Measurements from ENCODE around the gene TAF12.
"Not testable (repeated sequence)": the region's sequence is repeated elsewhere in the genome, so short reads cannot be mapped to it uniquely, and the experiment has no call there.

TAF12 gene, protein sequence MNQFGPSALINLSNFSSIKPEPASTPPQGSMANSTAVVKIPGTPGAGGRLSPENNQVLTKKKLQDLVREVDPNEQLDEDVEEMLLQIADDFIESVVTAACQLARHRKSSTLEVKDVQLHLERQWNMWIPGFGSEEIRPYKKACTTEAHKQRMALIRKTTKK

DNA sequence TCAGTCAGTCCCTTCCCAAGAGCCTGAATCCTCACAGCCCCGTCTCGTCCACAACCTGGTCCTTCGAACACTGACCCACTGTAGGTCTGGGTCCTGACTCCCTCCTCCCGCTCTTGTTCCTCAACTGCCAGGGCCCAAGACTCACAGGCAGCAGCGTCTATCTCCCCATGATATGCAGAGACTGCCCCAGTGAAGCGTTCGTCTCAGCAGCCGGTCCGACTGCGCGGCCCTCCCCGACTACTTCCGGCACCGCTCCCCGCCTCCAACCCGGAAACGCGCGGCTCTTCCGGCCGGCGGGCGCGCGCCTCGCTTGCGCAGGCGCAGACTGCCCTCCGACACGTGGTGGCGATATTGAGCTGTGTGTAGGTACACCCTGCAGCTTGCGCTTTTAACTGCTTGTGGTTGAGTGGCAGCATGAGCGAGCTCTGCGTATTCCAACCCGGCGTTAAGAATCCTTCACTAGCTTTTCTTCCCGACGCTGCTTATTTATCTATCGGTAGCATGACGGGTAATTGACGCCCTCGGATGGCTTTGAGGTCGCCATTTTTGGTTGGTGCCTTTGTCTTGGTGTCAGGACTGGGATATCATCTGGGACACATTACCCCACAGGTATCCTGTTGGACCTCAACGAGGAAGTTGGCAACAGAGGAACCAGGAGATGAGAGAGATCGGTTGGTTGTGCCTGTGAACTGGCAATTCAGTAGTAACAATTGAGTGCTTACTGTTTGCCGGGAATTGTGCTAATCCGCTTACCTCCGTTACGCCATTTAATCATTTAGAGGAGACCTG, at the start of gene TAF12:
Gene TAF12 (minus strand): TSS at position 221 of the 789 bp plus-strand sequence. CDS start 20,986 bp downstream, outside the sequence.
- peak; percentile 86 for DNase-seq

DNA sequence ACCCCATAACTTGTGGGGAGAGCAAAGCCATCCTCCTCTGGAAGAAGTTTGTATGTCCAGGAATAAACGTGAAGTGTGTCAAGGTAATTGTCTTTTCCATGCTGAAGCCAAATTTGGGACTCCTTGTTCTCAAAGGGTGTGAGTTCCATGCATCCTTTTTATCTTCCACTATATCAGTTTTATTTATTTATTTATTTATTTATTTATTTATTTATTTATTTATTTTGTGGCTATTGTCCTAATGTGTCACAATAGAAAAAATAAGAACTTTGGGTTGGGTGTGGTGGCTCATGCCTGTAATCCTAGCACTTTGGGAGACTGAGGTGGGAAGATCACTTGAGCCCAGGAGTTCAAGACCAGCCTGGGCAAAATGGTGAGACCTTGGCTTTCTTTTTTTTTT, 48.8 kb upstream of the TAF12 start:
- not testable (repeated sequence) for DNase-seq

DNA sequence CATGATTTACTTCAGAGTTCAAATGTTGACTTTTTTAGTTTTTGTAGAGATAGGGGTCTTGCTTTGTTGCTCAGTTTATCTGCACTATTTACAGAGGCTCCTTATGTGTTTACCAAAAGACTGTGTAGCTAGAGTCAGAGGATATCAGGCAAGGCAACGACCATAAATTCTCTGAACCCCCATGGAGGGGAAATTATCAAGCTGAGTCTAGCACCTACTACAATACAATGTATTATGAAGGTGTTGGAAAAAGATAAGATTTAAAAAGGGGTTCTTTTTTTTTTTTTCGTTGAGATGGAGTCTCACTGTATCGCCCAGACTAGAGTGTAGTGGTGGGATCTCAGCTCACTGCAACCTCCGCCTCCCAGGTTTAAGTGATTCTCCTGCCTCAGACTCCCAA, 42.1 kb upstream of the TAF12 start:
- DNase-seq, result no peak

DNA sequence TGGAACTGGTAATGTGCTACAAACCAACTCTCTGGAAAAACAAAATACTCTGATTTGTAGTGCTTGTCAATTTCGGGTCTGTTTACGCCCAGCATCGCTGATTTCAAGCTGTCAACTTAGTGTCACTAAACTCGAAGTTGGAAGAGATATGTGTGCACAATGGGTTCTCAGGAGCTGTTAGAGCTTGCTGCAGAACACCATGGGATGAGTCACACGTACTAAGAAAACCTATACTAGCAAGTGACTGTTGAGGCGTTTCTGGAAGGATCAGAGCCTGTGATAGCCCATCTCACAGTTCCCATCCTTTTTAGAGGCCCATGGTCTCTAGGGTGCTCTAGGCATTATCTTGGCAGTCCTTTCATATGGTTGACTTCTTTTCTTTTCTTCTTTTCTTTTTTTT, 40.0 kb upstream of the TAF12 start:
- DNase-seq, result no peak

DNA sequence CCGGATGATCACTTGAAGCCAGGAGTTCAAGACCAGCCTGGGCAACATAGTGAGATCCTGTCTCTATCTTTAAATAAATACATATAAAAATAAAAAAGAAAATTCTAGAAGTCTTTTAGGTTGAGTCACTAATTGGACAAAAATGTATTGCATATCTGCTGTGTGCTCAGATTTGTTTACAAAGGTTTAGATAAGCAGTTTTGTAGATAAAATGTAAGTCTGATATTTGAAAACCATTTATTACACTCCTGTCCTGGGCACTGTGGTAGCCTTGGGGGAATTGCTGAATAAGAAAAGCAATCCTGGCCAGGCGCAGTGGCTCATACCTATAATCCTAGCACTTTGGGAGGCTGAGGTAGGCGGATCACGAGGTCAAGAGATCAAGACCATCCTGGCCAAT, 37.3 kb upstream of the TAF12 start:
- DNase-seq, result no peak

DNA sequence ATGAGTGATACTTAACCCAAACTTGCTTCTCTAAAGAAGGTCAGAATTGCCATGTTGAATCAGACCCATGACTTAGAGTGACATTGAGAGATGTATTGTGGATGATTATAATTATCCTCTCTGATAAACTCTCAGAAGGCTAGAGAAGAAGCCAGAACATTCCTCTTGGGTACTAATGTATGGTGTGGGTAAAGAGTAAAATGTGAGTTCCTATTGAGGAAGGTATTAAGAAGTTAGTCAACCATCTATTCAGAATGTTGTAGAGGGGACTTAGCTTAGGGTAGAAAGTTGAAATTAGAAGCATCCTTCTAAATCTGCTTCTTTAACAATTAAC, 33.0 kb upstream of the TAF12 start:
- DNase-seq, result no peak

DNA sequence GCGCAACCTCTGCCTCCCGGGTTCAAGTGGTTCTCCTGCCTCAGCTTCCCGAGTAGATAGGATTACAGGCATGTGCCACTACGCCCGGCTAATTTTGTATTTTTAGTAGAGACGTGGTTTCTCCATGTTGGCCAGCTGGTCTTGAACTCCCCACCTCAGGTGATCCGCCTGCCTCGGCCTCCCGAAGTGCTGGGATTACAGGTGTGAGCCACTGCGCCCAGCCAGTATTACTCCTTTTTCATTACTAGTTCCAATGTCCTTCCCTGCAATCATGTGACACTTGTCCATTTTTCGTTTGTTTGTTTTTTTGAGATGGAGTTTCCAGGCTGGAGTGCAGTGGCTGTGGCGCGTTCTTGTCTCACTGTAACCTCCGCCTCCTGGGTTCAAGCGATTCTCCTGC, 30.1 kb upstream of the TAF12 start:
- DNase-seq, result not testable (repeated sequence)

DNA sequence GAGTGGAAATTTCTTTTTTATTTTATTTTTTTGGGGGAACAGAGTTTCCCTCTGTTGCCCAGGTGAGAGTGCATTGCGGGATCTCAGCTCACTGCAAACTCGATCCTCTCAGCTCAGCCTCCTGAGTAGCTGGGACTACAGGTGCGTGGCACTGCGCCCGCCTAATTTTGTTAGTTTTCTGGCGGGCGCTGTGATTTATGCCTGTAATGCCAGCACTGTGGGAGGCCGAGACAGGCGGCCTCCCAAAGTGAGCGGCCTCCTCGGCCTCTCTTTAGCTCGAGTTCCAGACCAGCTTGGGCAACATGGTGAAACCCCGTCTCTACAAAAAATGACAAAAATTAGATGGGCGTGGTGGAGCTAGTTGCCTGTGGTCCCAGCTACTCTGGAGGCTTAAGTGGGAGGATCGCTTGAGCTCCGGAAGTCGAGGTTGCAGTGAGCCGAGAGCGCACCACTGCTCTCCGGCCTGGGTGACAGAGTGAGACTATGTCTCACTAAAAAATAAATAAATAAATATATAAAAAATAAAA, 28.4 kb upstream of the TAF12 start:
- no peak for DNase-seq

DNA sequence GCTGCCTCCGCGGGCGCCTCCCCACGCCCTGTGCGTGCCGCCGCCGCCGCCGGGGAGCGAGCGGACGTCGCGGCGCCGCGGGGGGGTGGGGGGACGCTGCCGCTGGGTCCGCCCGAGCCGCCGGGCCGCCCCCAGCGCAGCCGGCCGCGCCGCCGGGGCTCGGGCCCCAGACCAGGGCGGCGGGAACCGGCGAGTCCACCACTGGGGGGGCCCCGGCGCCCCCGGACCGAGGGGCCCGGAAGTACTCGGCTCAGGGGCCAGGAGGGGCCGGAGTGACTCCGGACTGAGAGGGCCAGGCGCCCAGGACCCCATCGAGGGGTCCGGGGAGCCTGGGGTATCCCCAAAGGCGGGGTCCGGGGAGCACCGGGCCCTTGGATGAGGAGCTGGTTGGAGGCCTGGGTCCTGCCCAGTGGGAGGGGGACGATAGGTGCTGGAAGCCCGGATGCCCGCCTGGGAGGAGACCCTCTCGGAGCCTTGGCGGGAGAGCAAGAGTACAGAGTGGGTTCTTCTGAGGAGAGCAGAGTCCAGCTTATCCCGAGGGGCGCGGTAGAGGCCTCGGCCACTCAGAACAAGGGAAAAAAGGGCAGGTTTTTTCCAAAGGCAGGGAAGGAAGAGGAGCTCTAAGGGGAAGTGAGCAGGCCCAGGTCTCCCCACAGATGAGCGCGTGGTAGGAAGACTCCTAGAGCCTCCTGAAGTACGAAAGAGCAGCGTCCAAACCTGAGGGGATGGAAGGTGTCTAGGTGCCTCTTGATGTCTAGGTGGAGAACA, 26.3 kb upstream of the TAF12 start:
- DNase-seq, result peak; percentile 56

DNA sequence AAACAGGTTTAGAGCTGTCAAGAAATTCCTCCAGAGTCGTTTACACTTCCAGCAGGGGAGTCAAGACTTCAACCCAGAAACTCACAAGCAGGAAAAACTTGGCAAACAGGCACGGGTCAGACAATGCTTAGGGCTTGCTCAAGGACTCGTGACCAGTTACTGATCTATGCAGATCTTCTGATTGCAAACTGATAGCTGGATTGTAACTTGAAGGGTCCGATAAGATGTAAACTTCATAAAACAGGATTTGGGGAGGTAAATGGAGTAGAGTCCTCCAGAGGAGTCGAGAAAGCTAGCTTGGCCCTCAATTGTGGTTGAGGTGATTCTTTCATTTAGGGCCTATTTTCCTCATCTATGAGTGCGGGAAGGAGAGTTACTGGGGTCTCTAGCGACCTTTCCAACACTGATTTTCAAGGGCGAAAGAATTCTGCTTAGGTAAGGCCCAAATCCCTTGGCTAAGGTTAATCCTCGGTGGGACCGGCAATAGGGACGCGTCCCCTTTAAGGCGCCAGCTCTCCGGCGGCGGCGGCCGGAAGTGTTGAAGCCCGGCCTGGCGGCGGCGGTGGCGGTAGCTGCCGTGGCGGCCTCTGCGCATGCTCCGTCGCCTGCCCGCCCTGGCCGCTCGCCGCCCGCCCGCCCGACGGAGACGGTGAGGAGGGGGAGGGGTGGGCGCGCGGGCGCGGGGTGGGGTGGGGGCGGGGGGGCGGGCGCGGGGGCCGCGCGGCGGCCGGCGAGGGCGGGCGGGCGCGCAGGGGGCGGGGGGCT, 25.5 kb upstream of the TAF12 start, which contains the start of gene GMEB1:
Gene GMEB1 (plus strand): TSS at position 594 of the 765 bp plus-strand sequence. CDS start 14,829 bp downstream, outside the sequence.
- DNase-seq, result peak; percentile 57

DNA sequence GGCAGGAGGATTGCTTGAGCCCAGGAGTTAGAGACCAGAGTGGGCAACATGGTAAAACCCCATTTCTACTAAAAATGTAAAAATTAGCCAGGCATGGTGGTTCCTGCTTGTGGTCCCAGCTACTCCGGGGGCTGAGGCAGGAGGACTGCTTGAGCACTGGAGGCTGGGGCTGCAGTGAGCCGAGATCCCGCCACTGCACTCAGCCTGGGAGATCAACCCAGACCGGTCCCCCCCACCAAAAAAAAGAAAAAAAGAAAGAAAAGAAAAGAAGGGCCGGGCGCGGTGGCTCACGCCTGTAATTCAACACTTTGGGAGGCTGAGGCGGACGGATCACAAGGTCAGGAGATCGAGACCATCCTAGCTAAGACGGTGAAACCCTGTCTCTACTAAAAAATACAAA, 23.9 kb upstream of the TAF12 start:
- no peak for DNase-seq

DNA sequence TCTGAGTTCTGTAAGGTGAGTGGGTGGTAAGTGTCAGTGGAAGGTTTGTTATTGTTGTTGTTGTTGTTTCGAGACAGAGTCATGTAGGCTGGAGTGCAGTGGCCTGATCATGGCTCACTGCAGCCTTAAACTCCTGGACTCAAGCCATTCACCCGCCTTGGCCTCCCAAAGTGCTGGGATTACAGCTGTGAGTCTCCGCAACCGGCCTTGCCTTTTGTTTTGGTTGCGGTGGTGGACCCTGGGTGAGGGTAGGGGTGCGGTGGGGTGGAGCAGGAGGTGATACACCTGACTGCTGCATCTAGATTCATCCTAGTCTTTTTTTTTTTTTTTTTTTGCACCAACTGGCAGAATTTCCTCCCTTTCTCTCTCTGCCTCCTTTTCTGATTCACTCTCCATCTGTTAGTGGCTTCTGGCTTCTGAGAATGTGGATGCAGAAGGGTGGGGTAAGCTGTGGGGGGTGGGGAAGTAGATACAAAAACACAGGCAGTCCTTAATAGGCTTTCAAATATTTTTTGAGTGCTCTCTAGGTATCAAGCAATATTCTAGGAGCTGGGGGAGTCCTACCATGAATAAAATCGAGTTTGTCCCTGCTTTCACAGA, 21.1 kb upstream of the TAF12 start:
- no peak for DNase-seq

DNA sequence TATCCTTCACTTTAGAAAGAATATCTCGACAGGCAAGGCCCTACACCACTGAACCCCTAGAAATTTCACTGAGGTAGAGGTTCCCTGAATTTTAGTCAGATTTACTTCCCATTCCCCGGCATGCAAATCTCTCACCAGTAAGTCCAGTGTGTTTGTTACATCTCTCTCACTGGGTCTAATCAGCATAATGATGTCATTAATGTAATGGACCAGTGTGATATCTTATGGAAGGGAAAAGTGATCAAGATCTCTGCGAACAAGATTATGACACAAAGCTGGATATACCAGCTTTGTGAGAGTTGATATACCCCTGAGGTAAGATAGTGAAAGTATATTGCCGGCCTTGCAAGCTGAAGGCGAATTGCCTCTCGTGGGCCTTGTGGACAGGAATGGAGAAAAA, 13.5 kb upstream of the TAF12 start:
- DNase-seq, result no peak

DNA sequence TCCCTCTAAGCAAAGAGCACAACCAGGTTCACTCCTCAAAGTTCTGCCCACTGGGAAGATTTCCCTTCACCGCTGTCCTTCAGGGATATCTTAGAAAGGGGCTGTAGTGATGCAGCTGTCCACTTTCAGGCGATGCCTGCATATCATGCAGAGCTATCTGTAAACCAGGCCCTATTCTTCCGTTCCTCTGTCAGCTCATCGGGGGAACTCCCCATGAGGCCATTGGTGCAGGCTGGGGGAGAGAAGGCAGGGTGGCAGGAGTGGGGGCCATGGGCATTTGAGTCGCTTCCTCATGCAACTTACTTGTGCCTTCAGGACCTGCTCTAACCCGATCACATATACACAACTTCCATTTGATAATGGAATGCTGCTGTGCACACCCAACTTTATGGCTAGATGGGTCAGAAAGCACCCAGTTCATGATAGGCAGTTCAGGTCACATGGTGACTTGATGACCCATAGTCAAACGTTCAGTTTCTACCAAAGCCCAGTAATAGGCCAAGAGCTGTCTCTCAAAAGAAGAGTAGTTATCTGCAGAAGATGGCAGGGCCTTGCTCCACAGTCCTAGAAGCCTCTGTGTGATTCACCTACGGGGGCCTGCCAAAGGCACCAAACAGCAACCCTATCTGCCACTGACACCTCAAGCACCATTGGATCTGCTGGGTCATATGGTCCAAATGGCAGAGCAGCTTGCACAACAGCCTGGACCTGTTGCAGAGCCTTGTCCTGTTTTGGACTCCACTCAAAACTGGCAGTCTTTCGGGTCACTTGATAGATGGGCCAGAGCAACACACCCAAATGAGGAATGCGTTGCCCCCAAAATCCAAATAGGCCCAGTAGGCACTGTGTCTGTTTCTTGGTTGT, 12.8 kb upstream of the TAF12 start:
- DNase-seq, result not testable (repeated sequence)

DNA sequence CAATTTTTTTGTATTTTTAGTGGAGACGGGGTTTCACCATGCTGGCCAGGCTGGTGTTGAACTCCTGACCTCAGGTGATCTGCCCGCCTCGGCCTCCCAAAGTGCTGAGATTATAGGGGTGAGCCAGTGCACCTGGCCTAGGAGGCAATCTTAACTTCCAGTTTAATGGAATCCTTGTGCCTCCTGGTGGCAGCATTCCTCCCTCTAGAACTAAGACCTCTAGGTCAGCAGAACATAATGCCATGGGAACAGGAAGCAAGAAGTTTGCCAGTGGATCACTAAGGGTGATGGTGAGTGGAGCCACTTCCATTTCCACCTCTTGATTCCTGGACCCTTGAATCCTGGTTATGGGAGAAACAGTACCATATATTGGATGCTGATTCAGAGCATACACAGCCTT, 11.0 kb upstream of the TAF12 start:
- not testable (repeated sequence) for DNase-seq

DNA sequence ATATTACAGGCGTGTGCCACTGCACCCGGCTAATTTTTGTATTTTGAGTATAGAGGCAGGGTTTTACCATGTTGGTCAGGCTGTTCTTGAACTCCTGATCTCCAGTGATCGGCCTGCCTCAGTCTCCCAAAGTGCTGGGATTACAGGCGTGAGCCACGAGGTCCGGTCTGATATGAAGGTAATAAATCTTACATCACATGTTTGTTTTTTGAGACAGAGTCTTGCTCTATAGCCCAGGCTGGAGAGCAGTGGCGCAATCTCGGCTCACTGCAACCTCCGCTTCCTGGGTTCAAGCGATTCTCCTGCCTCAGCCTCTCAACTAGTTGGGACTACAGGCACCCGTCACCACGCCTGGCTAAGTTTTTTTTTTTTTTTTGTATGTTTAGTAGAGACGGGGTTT, 10.2 kb upstream of the TAF12 start:
- DNase-seq, result not testable (repeated sequence)

DNA sequence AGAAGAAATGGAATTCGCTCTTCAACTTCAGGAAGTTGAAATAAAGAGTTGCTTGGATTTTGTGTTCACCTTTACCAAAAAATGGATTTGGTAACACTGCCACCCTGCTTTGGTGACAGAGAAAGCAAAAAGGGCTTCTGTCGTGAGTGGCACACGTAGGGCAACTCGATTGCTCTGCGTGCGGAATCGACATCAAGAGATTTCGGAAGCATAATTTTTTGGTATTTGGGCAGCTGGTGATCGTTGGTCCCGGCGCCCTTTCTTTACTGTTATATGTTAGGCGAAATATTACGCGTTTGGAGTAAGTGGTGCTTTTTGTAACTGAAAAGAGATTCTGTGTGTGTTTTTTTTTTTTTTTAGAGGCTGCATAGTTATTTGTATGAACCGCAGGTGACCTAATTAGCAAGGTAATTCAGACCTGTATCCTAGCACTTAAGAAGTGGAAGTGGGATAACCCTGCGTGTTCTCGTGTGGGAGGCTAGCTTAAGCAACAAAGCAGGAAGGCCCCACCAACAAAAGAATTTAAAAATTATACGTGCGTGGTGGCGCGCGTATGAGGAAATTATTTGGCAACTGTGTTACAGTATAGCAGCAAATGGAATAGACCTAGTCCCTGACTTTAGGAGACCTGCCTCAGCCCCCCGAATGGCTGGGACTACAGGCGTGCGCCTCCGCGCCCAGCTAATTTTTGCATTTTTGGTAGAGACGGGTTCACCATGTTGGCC, 5.8 kb upstream of the TAF12 start, which contains the start of gene RNU11:
Gene RNU11 (plus strand): TSS at position 127 of the 725 bp plus-strand sequence.
- peak; percentile 81 for DNase-seq

DNA sequence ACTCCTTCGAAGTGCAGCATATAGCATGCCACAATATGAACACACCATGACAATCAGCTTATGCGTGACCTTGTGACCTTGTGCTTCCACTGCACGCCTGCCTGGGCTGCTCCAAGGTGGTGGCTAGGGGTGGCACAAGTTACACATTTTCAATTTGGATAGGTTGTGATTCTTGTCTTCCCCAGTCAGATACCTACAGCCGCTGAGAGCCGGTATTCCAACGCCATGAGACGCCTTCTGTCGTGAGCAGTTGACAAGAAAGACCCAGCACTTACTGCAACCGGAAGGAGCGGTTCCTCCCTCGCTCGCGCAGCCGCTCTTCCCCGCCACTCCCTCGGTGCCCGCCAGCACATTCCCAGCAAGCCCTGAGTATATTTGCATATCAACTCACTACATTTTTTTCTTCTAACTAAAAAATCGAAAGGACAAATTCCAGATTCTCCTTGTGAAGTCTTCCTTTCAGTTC, 5.2 kb upstream of the TAF12 start:
- DNase-seq, result peak; percentile 80

DNA sequence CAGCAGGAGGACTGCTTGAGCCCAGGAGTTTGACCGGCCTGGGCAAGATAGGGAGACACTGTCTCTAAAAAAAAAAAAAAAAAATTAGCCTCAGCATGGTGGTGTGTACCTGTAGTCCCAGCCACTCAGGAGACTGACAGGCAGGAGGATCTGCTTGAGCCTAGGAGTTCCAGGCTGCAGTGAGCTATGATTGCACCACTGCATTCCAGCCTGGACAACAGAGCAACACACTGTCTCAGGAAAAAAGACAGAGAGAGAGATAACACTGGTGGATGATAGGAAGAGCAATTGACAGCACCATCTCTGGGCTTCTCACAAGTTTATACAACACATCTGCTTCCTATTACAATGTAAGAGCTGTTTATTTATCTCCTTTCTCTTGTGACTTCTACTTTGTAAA, 3.2 kb upstream of the TAF12 start:
- DNase-seq, result no peak

DNA sequence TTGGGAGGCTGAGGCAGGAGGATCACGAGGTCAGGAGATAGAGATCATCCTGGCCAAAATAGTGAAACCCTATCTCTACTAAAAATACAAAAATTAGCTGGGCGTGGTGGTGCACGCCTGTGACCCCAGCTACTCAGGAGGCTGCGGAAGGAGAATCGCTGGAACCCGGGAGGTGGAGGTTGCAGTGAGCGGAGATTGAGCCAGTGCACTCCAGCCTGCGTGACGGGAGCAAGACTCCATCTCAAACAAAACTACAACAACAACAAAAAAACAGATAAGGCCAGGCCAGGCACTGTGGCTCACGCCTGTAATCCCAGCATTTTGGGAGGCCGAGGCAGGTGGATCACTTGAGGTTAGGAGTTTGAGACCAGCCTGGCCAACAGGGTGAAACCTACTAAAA, 2.5 kb upstream of the TAF12 start:
- DNase-seq, result not testable (repeated sequence)

Measured in NCI-H774 (cell line).